Smooth muscle cell (in vitro differentiated cells): ENCODE data around the gene MSLN. TPM values are rescaled to one million over a fixed set of nuclear protein-coding genes. Genes with fewer than 3 reads are reported as not detected.

Source experiments
- DNase-seq: peaks from one replicate; lab custom pipeline; 2025; ENCODE audit not compliant: unreplicated experiment; lab: John Stamatoyannopoulos, UW
- H2AFZ ChIP-seq: fragments of 200-600 bp; sonication (generic); 2 replicates; pipeline ENCODE4 v1.6.0; 2016; ENCODE audit warnings: antibody characterized with exemption, low read depth, mild to moderate bottlenecking
- H3F3A ChIP-seq: fragments of 200-600 bp; sonication (generic); 2 replicates; pipeline ENCODE4 v1.6.0; 2017; ENCODE audit warnings: antibody characterized with exemption, low read depth
- H3K27ac ChIP-seq: fragments of 200-600 bp; sonication (generic); 2 replicates; pipeline ENCODE4 v1.5.1; 2016; ENCODE audit warnings: low read depth, mild to moderate bottlenecking
- H3K27me3 ChIP-seq: fragments of 200-600 bp; sonication (generic); 2 replicates; pipeline ENCODE4 v1.6.1; 2016; ENCODE audit warnings: low read depth, mild to moderate bottlenecking
- H3K36me3 ChIP-seq: fragments of 200-600 bp; sonication (generic); 2 replicates; pipeline ENCODE4 v1.5.1; 2016; ENCODE audit warnings: low read depth
- H3K4me1 ChIP-seq: fragments of 200-600 bp; sonication (generic); 2 replicates; pipeline ENCODE4 v1.5.1; 2016; ENCODE audit warnings: low read depth
- H3K4me2 ChIP-seq: fragments of 200-600 bp; sonication (generic); 2 replicates; pipeline ENCODE4 v1.6.0; 2016; ENCODE audit warnings: mild to moderate bottlenecking
- H3K4me3 ChIP-seq: fragments of 200-600 bp; sonication (generic); 2 replicates; pipeline ENCODE4 v1.5.1; 2016; ENCODE audit warnings: mild to moderate bottlenecking
- H3K79me2 ChIP-seq: fragments of 200-600 bp; sonication (generic); 2 replicates; pipeline ENCODE4 v1.6.0; 2016; ENCODE audit warnings: low read depth, mild to moderate bottlenecking
- H3K9ac ChIP-seq: fragments of 200-600 bp; sonication (generic); 2 replicates; pipeline ENCODE4 v1.6.0; 2016; ENCODE audit warnings: low read depth
- H3K9me3 ChIP-seq: fragments of 200-600 bp; sonication (generic); replicated peaks from 2 replicates; pipeline ENCODE4 v1.5.1; 2016; ENCODE audit warnings: low read depth
- H4K20me1 ChIP-seq: fragments of 200-600 bp; sonication (generic); 2 replicates; pipeline ENCODE4 v1.6.0; 2016; ENCODE audit warnings: low read depth
- CTCF ChIP-seq: fragments of 200-600 bp; sonication (generic); IDR thresholded peaks from 2 replicates; pipeline ENCODE4 v1.5.1; 2017; ENCODE audit warnings: borderline replicate concordance, mild to moderate bottlenecking, antibody characterized with exemption; ENCODE audit not compliant: insufficient read depth, poor library complexity, severe bottlenecking
- WGBS: methylation state at CpG from one replicate; pipeline ENCODE4 v1.1.7; 2016; ENCODE audit warnings: low lambda C conversion rate; 5-methylcytosine and 5-hydroxymethylcytosine counted together
- polyA plus RNA-seq: library from polyadenylated mRNA; unstranded; fragments of >200 nt; fragmentation: Nextera tagmentation; extraction: Ambion mirVana; gene quantifications from 2 replicates; pipeline ENCODE4 v1.2.1, GENCODE V29; 2016
- total RNA-seq: library from RNA; depleted of rRNA; stranded (reverse); fragments of >200 nt; gene quantifications from 2 replicates; pipeline ENCODE4 v1.2.3, GENCODE V29; 2014

The MSLN gene
- total and polyA plus RNA-seq, 2 experiments from 2014 or later = 0.26 to 3.7 TPM

GRCh38 chr16:721765-722540 lies 38.6 kb upstream of the MSLN start:
- peak overlapping the region; percentile 91 for H3K4me3 ChIP-seq

GRCh38 chr16:722835-723633 lies 37.5 kb upstream of the MSLN start:
- Histone ChIP-seq H3K27me3 (no peaks in the 10 kb centered on the region), H3K4me2 (no peak overlapping the region), H3K4me3 (no peak overlapping the region), H2AFZ (no peak overlapping the region), H4K20me1 (peaks cover 10% of the 10 kb centered on the region), H3K9me3 (no peaks in the 10 kb centered on the region), H3K9ac (no peak overlapping the region), H3K4me1 (peaks cover 12% of the 10 kb centered on the region), H3K36me3 (no peaks in the 10 kb centered on the region), H3F3A (peaks cover 4% of the 10 kb centered on the region), H3K79me2 (no peaks in the 10 kb centered on the region), H3K27ac (no peak overlapping the region)
- TF ChIP-seq CTCF = no peak
- WGBS = 96% methylated on average over 23 of the region's 24 CpGs
- DNase-seq = no peak

More at GRCh38 chr16:721765-722540, 38.6 kb upstream of the MSLN start:
- 94% methylated on average over 44 of the region's 51 CpGs for WGBS
- Histone ChIP-seq H3K4me2 (peak overlapping the region; percentile 100), H2AFZ (no peak overlapping the region), H3K79me2 (no peaks in the 10 kb centered on the region), H3K9me3 (no peaks in the 10 kb centered on the region), H3K4me1 (peaks cover 5% of the 10 kb centered on the region), H3K36me3 (no peaks in the 10 kb centered on the region), H3K27ac (no peak overlapping the region), H3K27me3 (no peaks in the 10 kb centered on the region), H3F3A (peaks cover 4% of the 10 kb centered on the region), H4K20me1 (peaks cover 10% of the 10 kb centered on the region), H3K9ac (no peak overlapping the region)
- DNase-seq = no peak
- no peak for TF ChIP-seq CTCF

GRCh38 chr16:723695-724094 lies 36.8 kb upstream of the MSLN start:
- no peak overlapping the region for H3K27ac ChIP-seq
- H3K4me3 ChIP-seq = no peak overlapping the region
- H3K9ac ChIP-seq = no peak overlapping the region
- H3K27me3 ChIP-seq = no peaks in the 10 kb centered on the region
- DNase-seq = no peak
- H4K20me1 ChIP-seq = peaks cover 10% of the 10 kb centered on the region
- H3K36me3 ChIP-seq = no peaks in the 10 kb centered on the region
- 94% methylated on average over 9 of the region's 9 CpGs for WGBS
- H2AFZ ChIP-seq = no peak overlapping the region
- H3F3A ChIP-seq = peaks cover 4% of the 10 kb centered on the region
- TF ChIP-seq CTCF = no peak
- H3K9me3 ChIP-seq = no peaks in the 10 kb centered on the region
- no peak overlapping the region for H3K4me2 ChIP-seq
- no peaks in the 10 kb centered on the region for H3K79me2 ChIP-seq
- peaks cover 15% of the 10 kb centered on the region for H3K4me1 ChIP-seq
